ENCODE data around the gene BRF1. TPM values are rescaled to one million over a fixed set of nuclear protein-coding genes. Genes with fewer than 3 reads are reported as not detected.
"Not testable (repeated sequence)": the region's sequence is repeated elsewhere in the genome, so short reads cannot be mapped to it uniquely, and the experiment has no call there.

The BRF1 gene
- polyA plus RNA-seq, 4 donors: 18.4 to 28.0 (median 20.2) TPM

DNA sequence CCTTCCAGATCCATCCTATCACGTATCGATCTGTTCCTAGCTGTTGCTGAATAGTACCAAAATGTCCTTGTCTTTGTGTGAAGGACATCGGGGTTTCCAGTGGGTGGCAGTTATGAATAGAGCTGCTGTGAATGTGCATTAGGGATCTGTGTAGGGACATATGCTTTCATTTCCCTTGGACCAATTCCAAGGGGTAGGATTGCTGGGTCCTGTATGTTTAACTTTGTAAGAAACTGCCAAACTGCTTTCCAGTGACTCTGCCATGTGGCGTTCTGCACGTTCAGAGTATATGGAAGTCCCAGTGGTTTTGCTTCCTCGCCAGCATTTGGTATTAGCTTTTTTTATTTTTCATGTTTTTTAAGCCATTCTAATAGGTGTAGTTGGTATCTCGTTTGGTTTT lies 42.4 kb upstream of the BRF1 start:
- Histone ChIP-seq H3K4me3 (ENCODE audit: low read depth in 1 of 3, low read length in 3 of 3) (no peak overlapping the region), H3K4me1 (ENCODE audit: control insufficient read depth in 3 of 3, insufficient read depth in 2 of 3, low read depth in 1 of 3, low read length in 2 of 3) (no peaks in the 10 kb centered on the region), H3K9me3 (ENCODE audit: control insufficient read depth in 2 of 2, insufficient read depth in 1 of 2, low read depth in 1 of 2, low read length in 1 of 2) (peaks cover 0 to 11% of the 10 kb centered on the region in 2 donors), H3K27ac (ENCODE audit: low read depth in 1 of 3, low read length in 2 of 3) (no peak overlapping the region), H3K27me3 (ENCODE audit: control insufficient read depth in 3 of 3, insufficient read depth in 3 of 3, low read length in 3 of 3) (no peaks in the 10 kb centered on the region), H3K36me3 (ENCODE audit: control insufficient read depth in 3 of 3, insufficient read depth in 2 of 3, low read depth in 1 of 3, low read length in 3 of 3) (peaks cover 0 to 4% (median 0%) of the 10 kb centered on the region in 3 donors)
- WGBS, 3 donors: 79 to 86% (median 83%) methylated on average over 7 of the region's 7 CpGs
- FAIRE-seq (no peak), DNase-seq (no peak)

DNA sequence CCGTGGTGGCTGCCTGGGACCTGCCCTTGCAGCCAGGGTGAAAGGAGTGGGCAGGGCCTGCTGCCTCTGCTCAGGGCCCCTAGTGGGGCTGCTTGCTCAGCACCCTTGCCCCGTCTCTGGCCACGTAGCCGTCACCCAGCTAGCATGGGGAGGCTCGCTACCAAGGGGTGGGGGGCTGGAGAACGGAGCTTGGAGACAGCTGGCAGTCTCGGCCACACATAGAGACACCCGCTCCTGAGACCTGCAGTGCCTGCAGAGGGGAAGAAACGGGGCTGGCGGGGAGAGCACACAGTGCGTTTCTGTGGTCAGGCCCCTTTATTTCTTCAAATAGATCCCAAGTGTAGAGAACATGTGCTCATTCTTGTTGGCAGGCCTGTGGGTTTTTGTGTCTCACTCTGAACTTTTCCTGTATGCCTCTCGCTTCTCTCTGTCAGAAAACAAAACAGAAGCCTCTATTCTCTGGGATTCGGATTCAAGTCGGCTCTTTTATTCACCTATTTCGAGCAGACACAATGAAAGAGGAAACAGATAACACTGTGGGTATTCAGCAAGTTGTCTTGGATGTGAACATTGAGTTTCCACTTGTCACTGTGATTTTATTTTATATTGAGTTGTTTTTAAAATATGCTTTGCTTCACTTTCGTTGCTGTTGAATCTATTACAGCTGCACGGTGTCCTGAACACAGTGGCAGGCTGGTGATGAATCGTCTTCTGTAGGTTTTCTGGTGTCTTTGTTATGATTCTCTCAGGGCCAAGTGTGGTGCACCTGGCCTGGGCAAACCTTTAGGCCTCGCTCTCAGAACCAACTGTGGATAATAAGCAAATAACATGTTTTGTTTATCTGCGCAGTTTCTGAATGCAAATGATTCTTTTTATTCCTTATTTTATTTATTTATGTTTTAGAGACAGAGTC lies 40.3 kb upstream of the BRF1 start:
- peaks cover 0 to 11% of the 10 kb centered on the region in 2 donors for H3K9me3 ChIP-seq (ENCODE audit: control insufficient read depth in 2 of 2, insufficient read depth in 1 of 2, low read depth in 1 of 2, low read length in 1 of 2)
- peaks cover 0 to 17% (median 0%) of the 10 kb centered on the region in 3 donors for H3K36me3 ChIP-seq (ENCODE audit: control insufficient read depth in 3 of 3, insufficient read depth in 2 of 3, low read depth in 1 of 3, low read length in 3 of 3)
- no peaks in the 10 kb centered on the region for H3K4me1 ChIP-seq (ENCODE audit: control insufficient read depth in 3 of 3, insufficient read depth in 2 of 3, low read depth in 1 of 3, low read length in 2 of 3)
- no peaks in the 10 kb centered on the region for H3K27me3 ChIP-seq (ENCODE audit: control insufficient read depth in 3 of 3, insufficient read depth in 3 of 3, low read length in 3 of 3)
- no peak for DNase-seq
- H3K4me3 ChIP-seq (ENCODE audit: low read depth in 1 of 3, low read length in 3 of 3): no peak overlapping the region
- FAIRE-seq: no peak
- H3K27ac ChIP-seq (ENCODE audit: low read depth in 1 of 3, low read length in 2 of 3): no peak overlapping the region
- WGBS, 3 donors: 64 to 81% (median 74%) methylated on average over 20 of the region's 20 CpGs

DNA sequence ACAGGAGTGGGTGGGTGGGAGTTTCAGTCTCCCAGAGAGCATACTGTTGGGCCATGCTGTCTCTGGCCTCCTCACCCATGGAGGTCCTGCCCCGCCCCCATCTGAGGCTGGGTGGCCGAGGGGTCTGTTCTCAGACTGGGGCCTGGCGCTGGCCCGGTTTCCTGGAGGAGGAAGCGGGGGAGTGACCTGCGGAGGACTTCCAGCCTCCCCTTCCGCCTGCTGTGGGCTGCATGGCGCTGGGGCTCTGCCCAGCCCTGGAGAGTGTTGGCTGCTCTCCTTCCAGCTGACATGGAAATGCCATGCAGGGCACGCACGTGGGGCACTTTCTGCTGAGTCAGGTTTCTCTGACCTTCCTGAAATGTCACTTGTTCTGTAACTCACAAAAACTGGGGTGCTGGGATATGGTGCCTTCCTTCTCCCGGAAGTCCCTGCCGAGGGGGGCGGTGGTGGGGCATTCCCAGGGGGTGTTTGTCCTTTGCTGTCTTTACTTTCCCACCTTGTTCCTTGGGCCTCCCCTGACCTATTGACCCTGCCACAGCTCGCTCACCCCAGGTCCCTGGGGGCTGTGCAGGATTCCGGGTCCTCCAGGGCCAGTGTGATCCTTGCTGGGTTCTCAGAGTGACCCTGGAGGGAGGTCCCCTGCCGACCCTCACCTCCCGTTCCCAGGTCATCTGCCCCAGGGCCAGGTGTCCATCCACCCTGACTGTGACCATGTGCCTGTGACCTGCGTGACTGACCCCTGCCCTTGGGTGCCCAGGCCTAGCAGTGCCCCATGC lies 37.4 kb upstream of the BRF1 start:
- Histone ChIP-seq H3K9me3 (ENCODE audit: control insufficient read depth in 2 of 2, insufficient read depth in 1 of 2, low read depth in 1 of 2, low read length in 1 of 2) (no peaks in the 10 kb centered on the region), H3K4me3 (ENCODE audit: low read depth in 1 of 3, low read length in 3 of 3) (no peak overlapping the region), H3K4me1 (ENCODE audit: control insufficient read depth in 3 of 3, insufficient read depth in 2 of 3, low read depth in 1 of 3, low read length in 2 of 3) (no peaks in the 10 kb centered on the region), H3K27ac (ENCODE audit: low read depth in 1 of 3, low read length in 2 of 3) (no peak overlapping the region), H3K36me3 (ENCODE audit: control insufficient read depth in 3 of 3, insufficient read depth in 2 of 3, low read depth in 1 of 3, low read length in 3 of 3) (peaks cover 0 to 21% (median 0%) of the 10 kb centered on the region in 3 donors), H3K27me3 (ENCODE audit: control insufficient read depth in 3 of 3, insufficient read depth in 3 of 3, low read length in 3 of 3) (no peaks in the 10 kb centered on the region)
- WGBS, 3 donors: 77 to 90% (median 83%) methylated on average over 18 of the region's 18 CpGs
- DNase-seq (no peak), FAIRE-seq (no peak)

DNA sequence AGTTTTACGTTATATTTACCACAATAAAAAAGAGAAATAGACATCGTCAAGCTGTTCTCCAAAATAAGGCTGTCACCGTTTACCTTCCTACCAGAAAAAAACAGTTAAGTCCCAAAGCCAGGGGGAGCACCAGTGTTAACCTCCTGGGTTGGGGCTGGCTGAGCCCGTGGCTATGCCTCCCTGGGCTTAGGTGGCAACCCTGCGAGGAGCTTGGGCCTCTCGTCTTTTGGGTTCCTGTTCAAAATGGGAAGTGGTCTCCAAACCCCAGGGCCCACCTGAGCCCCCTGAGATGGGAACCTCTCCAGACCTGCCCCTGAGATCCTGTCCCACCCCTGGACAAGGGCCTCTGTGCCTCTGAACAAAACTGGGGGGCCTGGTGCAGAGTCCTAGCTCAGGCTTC lies 36.6 kb upstream of the BRF1 start:
- no peaks in the 10 kb centered on the region for H3K9me3 ChIP-seq (ENCODE audit: control insufficient read depth in 2 of 2, insufficient read depth in 1 of 2, low read depth in 1 of 2, low read length in 1 of 2)
- peaks cover 0 to 21% (median 0%) of the 10 kb centered on the region in 3 donors for H3K36me3 ChIP-seq (ENCODE audit: control insufficient read depth in 3 of 3, insufficient read depth in 2 of 3, low read depth in 1 of 3, low read length in 3 of 3)
- 88 to 93% (median 91%) methylated on average over 6 of the region's 6 CpGs for WGBS, 3 donors
- H3K4me1 ChIP-seq (ENCODE audit: control insufficient read depth in 3 of 3, insufficient read depth in 2 of 3, low read depth in 1 of 3, low read length in 2 of 3): no peaks in the 10 kb centered on the region
- H3K4me3 ChIP-seq (ENCODE audit: low read depth in 1 of 3, low read length in 3 of 3): no peak overlapping the region
- FAIRE-seq: no peak
- no peak for DNase-seq
- H3K27me3 ChIP-seq (ENCODE audit: control insufficient read depth in 3 of 3, insufficient read depth in 3 of 3, low read length in 3 of 3): no peaks in the 10 kb centered on the region
- no peak overlapping the region for H3K27ac ChIP-seq (ENCODE audit: low read depth in 1 of 3, low read length in 2 of 3)

DNA sequence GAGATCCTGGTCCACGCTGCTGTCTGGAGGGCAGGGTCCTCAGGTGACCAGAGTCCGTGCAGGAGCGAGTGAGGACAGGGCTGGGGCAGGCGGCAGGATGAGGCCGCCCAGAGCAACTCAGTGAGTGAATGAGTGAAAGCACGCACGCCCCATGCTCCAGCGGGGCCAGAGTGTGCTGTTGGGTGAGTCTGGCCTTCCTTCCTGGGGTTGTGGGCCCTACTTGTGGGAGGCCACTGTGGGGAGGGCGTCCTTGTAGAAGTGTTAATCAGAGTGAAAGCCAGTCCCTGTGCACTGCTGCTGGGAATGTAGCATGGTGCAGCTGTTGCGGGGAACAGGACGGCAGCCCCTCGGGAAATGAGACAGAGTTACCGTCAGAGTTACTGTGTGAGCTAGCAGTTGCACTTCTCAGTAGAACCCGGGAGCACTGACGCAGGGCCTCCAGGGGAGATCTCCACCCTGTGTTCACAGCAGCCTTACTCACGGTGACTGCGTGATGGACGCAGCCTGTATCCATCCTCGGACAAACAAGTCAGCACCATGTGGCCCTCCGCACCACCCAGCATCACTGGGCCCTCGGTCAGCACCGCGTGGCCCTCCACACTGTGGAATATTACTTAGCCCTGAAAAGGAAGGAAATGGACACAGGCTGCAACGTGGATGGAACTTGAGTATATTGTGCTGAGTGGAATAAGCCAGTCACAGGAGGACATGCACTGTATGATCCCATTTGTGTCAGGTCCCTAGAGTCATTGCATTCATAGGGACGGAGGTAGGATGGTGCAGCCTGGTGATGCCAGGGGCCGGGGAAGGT lies 35.9 kb upstream of the BRF1 start:
- DNase-seq (no peak), FAIRE-seq (no peak)
- Histone ChIP-seq H3K9me3 (ENCODE audit: control insufficient read depth in 2 of 2, insufficient read depth in 1 of 2, low read depth in 1 of 2, low read length in 1 of 2) (no peaks in the 10 kb centered on the region), H3K36me3 (ENCODE audit: control insufficient read depth in 3 of 3, insufficient read depth in 2 of 3, low read depth in 1 of 3, low read length in 3 of 3) (peaks cover 0 to 23% (median 0%) of the 10 kb centered on the region in 3 donors), H3K4me1 (ENCODE audit: control insufficient read depth in 3 of 3, insufficient read depth in 2 of 3, low read depth in 1 of 3, low read length in 2 of 3) (no peaks in the 10 kb centered on the region), H3K27ac (ENCODE audit: low read depth in 1 of 3, low read length in 2 of 3) (no peak overlapping the region), H3K27me3 (ENCODE audit: control insufficient read depth in 3 of 3, insufficient read depth in 3 of 3, low read length in 3 of 3) (no peaks in the 10 kb centered on the region), H3K4me3 (ENCODE audit: low read depth in 1 of 3, low read length in 3 of 3) (no peak overlapping the region)
- 95 to 97% (median 96%) methylated on average over 26 of the region's 26 CpGs for WGBS, 3 donors

DNA sequence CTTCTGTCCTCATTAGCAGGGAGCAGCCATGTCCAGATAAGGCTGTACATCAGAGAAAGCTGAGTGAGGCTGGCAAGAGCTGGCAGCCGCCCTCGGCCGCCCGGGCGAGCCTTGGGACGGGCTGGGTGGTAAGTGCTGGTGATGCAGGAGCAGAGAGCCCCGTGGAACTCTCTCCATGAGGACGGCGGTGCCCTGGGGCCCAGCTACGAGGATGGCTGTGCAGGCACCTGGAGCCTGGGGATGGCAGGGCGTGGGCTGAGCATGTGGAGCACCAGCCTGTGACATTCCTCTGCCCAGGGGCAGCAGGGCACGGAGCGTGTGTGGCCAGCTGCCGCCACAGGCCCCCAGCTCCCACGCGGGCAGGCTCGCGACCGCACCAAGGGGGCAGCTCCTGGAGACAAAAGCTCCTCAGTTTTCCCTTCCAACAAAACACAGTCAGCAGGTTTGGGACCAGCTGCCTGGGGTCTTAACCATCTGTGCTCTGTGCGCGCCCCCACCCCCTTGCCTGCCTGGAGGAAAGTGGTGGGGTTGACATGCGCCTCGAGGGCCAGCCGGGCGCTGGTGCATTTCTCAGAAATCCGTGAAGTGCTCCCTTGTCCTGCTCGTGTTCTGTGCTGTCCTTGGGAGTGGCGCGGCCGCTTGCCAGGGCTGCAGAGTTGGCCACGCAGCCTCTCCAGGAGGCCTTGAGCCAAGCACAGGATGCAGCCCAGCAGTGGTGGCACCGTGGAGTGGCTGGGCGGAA lies 35.1 kb upstream of the BRF1 start:
- Histone ChIP-seq H3K27me3 (ENCODE audit: control insufficient read depth in 3 of 3, insufficient read depth in 3 of 3, low read length in 3 of 3) (no peaks in the 10 kb centered on the region), H3K36me3 (ENCODE audit: control insufficient read depth in 3 of 3, insufficient read depth in 2 of 3, low read depth in 1 of 3, low read length in 3 of 3) (peaks cover 0 to 23% (median 0%) of the 10 kb centered on the region in 3 donors), H3K9me3 (ENCODE audit: control insufficient read depth in 2 of 2, insufficient read depth in 1 of 2, low read depth in 1 of 2, low read length in 1 of 2) (no peaks in the 10 kb centered on the region), H3K27ac (ENCODE audit: low read depth in 1 of 3, low read length in 2 of 3) (no peak overlapping the region), H3K4me3 (ENCODE audit: low read depth in 1 of 3, low read length in 3 of 3) (no peak overlapping the region), H3K4me1 (ENCODE audit: control insufficient read depth in 3 of 3, insufficient read depth in 2 of 3, low read depth in 1 of 3, low read length in 2 of 3) (no peaks in the 10 kb centered on the region)
- FAIRE-seq: no peak
- no peak for DNase-seq
- WGBS, 3 donors: 79 to 90% (median 86%) methylated on average over 32 to 33 of the region's 33 CpGs

DNA sequence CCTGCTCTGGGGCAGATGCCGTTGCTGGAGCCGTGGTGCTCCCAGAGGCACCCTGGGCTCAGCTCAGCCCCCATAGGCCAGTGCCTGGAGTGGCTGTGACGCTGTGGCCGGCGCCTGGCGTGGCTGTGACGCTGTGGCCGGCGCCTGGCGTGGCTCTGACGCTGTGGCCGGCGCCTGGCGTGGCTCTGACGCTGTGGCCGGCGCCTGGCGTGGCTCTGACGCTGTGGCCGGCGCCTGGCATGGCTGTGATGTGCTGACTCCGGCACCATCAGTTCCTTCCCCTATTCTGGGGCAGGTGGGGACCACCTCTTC lies 34.4 kb upstream of the BRF1 start:
- H3K36me3 ChIP-seq (ENCODE audit: control insufficient read depth in 3 of 3, insufficient read depth in 2 of 3, low read depth in 1 of 3, low read length in 3 of 3): peaks cover 0 to 23% (median 0%) of the 10 kb centered on the region in 3 donors
- not testable (repeated sequence) for FAIRE-seq; H3K27me3 ChIP-seq (ENCODE audit: control insufficient read depth in 3 of 3, insufficient read depth in 3 of 3, low read length in 3 of 3); H3K27ac ChIP-seq (ENCODE audit: low read depth in 1 of 3, low read length in 2 of 3); H3K9me3 ChIP-seq (ENCODE audit: control insufficient read depth in 2 of 2, insufficient read depth in 1 of 2, low read depth in 1 of 2, low read length in 1 of 2); H3K4me3 ChIP-seq (ENCODE audit: low read depth in 1 of 3, low read length in 3 of 3); H3K4me1 ChIP-seq (ENCODE audit: control insufficient read depth in 3 of 3, insufficient read depth in 2 of 3, low read depth in 1 of 3, low read length in 2 of 3); DNase-seq
- 95 to 98% (median 96%) methylated on average over 22 of the region's 22 CpGs for WGBS, 3 donors

Data from small intestine (tissue), 7 donors.